ENCODE results near the gene PRSS36. TPM values are rescaled to one million over a fixed set of nuclear protein-coding genes. Genes with fewer than 3 reads are reported as not detected.

The PRSS36 gene
- total and polyA plus RNA-seq, 9 of the 15 experiments (the other 6 are each of a cell fraction or from before 2014, with no cell fraction given), result 0.09 to 1.2 (median 0.54) TPM; not detected in 2

DNA sequence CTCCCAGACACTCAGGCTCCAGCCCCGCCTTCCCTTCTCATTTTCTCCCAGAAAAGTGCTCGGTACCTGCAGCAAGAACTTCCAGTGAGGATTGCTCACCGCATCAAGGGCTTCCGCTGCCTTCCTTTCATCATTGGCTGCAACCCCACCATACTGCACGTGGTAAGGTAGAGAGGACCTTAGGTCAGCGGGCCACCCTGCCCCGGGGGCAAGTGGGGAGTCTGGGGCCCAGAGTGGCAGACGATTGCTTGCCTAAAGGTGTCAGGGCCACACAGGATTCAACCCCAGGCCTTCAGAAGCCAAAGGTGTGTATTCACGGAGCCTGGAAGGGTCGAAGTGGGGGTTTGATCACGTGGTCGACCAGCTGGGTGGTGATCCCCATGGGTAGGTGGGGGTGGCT is 40.2 kb downstream of the PRSS36 start (continued):
- TF ChIP-seq MTA1 (IDR thresholded peaks at IDR 0.05; ENCODE audit: borderline replicate concordance) (no peak), TCF7 (IDR thresholded peaks at IDR 0.05; ENCODE audit: borderline replicate concordance) (no peak), SMARCE1 (IDR thresholded peaks at IDR 0.05) (no peak), ZSCAN29 (IDR thresholded peaks at IDR 0.05) (no peak), ZNF277 (CRISPR knock-in tag; IDR thresholded peaks at IDR 0.05; ENCODE audit: borderline replicate concordance) (no peak), HNRNPLL (IDR thresholded peaks at IDR 0.05; ENCODE audit: low read depth, low read length, poor library complexity, severe bottlenecking) (no peak), REST (IDR thresholded peaks at IDR 0.05; ENCODE audit: borderline replicate concordance) (no peak), REST (CRISPR knock-in tag; IDR thresholded peaks at IDR 0.05; ENCODE audit: low read depth) (no peak)
- TF ChIP-seq, protein P1, sequence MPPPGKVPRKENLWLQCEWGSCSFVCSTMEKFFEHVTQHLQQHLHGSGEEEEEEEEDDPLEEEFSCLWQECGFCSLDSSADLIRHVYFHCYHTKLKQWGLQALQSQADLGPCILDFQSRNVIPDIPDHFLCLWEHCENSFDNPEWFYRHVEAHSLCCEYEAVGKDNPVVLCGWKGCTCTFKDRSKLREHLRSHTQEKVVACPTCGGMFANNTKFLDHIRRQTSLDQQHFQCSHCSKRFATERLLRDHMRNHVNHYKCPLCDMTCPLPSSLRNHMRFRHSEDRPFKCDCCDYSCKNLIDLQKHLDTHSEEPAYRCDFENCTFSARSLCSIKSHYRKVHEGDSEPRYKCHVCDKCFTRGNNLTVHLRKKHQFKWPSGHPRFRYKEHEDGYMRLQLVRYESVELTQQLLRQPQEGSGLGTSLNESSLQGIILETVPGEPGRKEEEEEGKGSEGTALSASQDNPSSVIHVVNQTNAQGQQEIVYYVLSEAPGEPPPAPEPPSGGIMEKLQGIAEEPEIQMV (tag; conservative IDR thresholded peaks at IDR 0.05; ENCODE audit: low read depth), result no peak
- TF ChIP-seq, protein P2, sequence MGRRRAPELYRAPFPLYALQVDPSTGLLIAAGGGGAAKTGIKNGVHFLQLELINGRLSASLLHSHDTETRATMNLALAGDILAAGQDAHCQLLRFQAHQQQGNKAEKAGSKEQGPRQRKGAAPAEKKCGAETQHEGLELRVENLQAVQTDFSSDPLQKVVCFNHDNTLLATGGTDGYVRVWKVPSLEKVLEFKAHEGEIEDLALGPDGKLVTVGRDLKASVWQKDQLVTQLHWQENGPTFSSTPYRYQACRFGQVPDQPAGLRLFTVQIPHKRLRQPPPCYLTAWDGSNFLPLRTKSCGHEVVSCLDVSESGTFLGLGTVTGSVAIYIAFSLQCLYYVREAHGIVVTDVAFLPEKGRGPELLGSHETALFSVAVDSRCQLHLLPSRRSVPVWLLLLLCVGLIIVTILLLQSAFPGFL (CRISPR knock-in tag; IDR thresholded peaks at IDR 0.05), result no peak

All from K562 (cell line).